ENCODE data around the gene CLIC1.

CLIC1 gene

GRCh38 chr6:31737991-31738979 lies 2.0 kb upstream of the CLIC1 start:
- peak; percentile 52 for DNase-seq

- DNase-seq = no peak
Measured at GRCh38 chr6:31737315-31737990, 1.1 kb upstream of the CLIC1 start.

- no peak for DNase-seq
Measured at GRCh38 chr6:31736768-31737314, 511 bp upstream of the CLIC1 start.

- peak; percentile 34 for DNase-seq
Measured at GRCh38 chr6:31734821-31735406, 1.4 kb downstream of the CLIC1 start.

- DNase-seq = no peak
Measured at GRCh38 chr6:31734247-31734820, 2.0 kb downstream of the CLIC1 start.

GRCh38 chr6:31733734-31734133 lies 2.6 kb downstream of the CLIC1 start:
- DNase-seq = no peak

GRCh38 chr6:31732029-31732428 lies 4.3 kb downstream of the CLIC1 start:
- DNase-seq = no peak

GRCh38 chr6:31730631-31731086 lies 5.7 kb downstream of the CLIC1 start:
- DNase-seq = no peak

GRCh38 chr6:31729979-31730630 lies 6.2 kb downstream of the CLIC1 start:
- DNase-seq = peak; percentile 53

GRCh38 chr6:31729515-31729978 lies 6.8 kb downstream of the CLIC1 start:
- DNase-seq = peak; percentile 77

- no peak for DNase-seq
Measured at GRCh38 chr6:31728767-31729514, 7.4 kb downstream of the CLIC1 start, which contains the start of gene DDAH2. Gene DDAH2 (minus strand): TSS chr6:31729299. CDS start chr6:31729161, 138 bp downstream.

- no peak for DNase-seq
Measured at GRCh38 chr6:31727717-31728671, 8.3 kb downstream of the CLIC1 start.

- no peak for DNase-seq
Measured at GRCh38 chr6:31727034-31727716, 9.2 kb downstream of the CLIC1 start.

GRCh38 chr6:31725502-31726350 lies 10.6 kb downstream of the CLIC1 start:
- no peak for DNase-seq

GRCh38 chr6:31723980-31724691 lies 12.2 kb downstream of the CLIC1 start:
- DNase-seq = no peak

GRCh38 chr6:31723245-31723979 lies 12.9 kb downstream of the CLIC1 start, which contains the start of gene MPIG6B:
Gene MPIG6B (plus strand): TSS chr6:31723373. CDS start chr6:31723384, 11 bp downstream.
- no peak for DNase-seq

GRCh38 chr6:31722173-31722572 lies 14.2 kb downstream of the CLIC1 start:
- DNase-seq = no peak
